IMR-90 (cell line): Measurements from ENCODE around the gene SLC26A1. TPM values are rescaled to one million over a fixed set of nuclear protein-coding genes. Genes with fewer than 3 reads are reported as not detected.

Experiments
- ATAC-seq: fragments of 200-7000 bp; cut with Tn5 transposase; 2 replicates; pipeline ENCODE4 v1.9.1; 2020; ENCODE audit warnings: low read depth, mild to moderate bottlenecking, moderate library complexity
- BruUV-seq: library from RNA; stranded (reverse); fragments of 400-500 nt; replicated peaks from 2 replicates; lab custom pipeline; 2021; lab: Mats Ljungman, UMichigan
- CTCF ChIA-PET: fragments of 300-600 bp; formaldehyde crosslinking; extraction: SDS; loops from one replicate; lab custom pipeline; 2021; ENCODE audit warnings: antibody characterized with exemption; lab: Yijun Ruan, JAX
- POLR2A ChIA-PET: fragments of 300-600 bp; sonication (Branson Sonifier 250); formaldehyde crosslinking; loops from one replicate; lab custom pipeline; 2022; ENCODE audit warnings: antibody characterized with exemption; ENCODE audit not compliant: unreplicated experiment; lab: Charles Lee
- DNase-seq: peaks from one replicate; pipeline ENCODE4 v3.0.0; 2013
- H2AFZ ChIP-seq: replicated peaks from 2 replicates; pipeline ENCODE3; 2013; ENCODE audit warnings: low read length, mild to moderate bottlenecking; ENCODE audit not compliant: poor library complexity
- H2AK5ac ChIP-seq: 2 replicates; pipeline ENCODE4 v1.6.1; 2013; ENCODE audit warnings: low read depth, low read length, inconsistent platforms
- H2AK9ac ChIP-seq: replicated peaks from 2 replicates; pipeline ENCODE3; 2013; ENCODE audit warnings: mild to moderate bottlenecking, low read depth, low read length, moderate library complexity; ENCODE audit not compliant: poor library complexity
- H2BK120ac ChIP-seq: 2 replicates; pipeline ENCODE4 v1.6.1; 2013; ENCODE audit warnings: low read depth, low read length, inconsistent platforms
- H2BK15ac ChIP-seq: 3 replicates; pipeline ENCODE4 v1.6.1; 2013; ENCODE audit warnings: low read depth, low read length, inconsistent platforms
- H2BK20ac ChIP-seq: 2 replicates; pipeline ENCODE4 v1.6.1; 2013; ENCODE audit warnings: low read depth, mild to moderate bottlenecking, inconsistent platforms, low read length, moderate library complexity
- H2BK5ac ChIP-seq: 2 replicates; pipeline ENCODE4 v1.6.1; 2013; ENCODE audit warnings: mild to moderate bottlenecking, low read depth, low read length, inconsistent platforms; ENCODE audit not compliant: poor library complexity, severe bottlenecking
- H3K14ac ChIP-seq: replicated peaks from 2 replicates; pipeline ENCODE4 v1.6.1; 2013; ENCODE audit warnings: low read depth, low read length, inconsistent platforms
- H3K18ac ChIP-seq: 2 replicates; pipeline ENCODE4 v1.6.1; 2013; ENCODE audit warnings: low read depth, low read length, control low read depth
- H3K23ac ChIP-seq: 2 replicates; pipeline ENCODE4 v1.6.1; 2013; ENCODE audit warnings: low read depth, low read length, inconsistent platforms
- H3K27ac ChIP-seq: 2 replicates; pipeline ENCODE4 v1.5.1; 2013; ENCODE audit warnings: mild to moderate bottlenecking, control low read depth, low read length; ENCODE audit not compliant: insufficient read depth
- H3K27me3 ChIP-seq: 2 replicates; pipeline ENCODE4 v1.6.1; 2013; ENCODE audit warnings: low read length; ENCODE audit not compliant: control insufficient read depth, insufficient read depth
- H3K36me3 ChIP-seq: 2 replicates; pipeline ENCODE4 v1.6.1; 2013; ENCODE audit warnings: low read length, mixed read lengths; ENCODE audit not compliant: control insufficient read depth, insufficient read depth
- H3K4ac ChIP-seq: 2 replicates; pipeline ENCODE4 v1.6.1; 2013; ENCODE audit warnings: low read depth, low read length, inconsistent platforms
- H3K4me1 ChIP-seq: 2 replicates; pipeline ENCODE4 v1.6.1; 2013; ENCODE audit warnings: low read length, mixed read lengths; ENCODE audit not compliant: control insufficient read depth, insufficient read depth
- H3K4me2 ChIP-seq: 2 replicates; pipeline ENCODE4 v1.6.1; 2013; ENCODE audit warnings: low read depth, mild to moderate bottlenecking, control low read depth, low read length, moderate library complexity
- H3K4me3 ChIP-seq: 2 replicates; pipeline ENCODE4 v1.5.1; 2013; ENCODE audit warnings: low read depth, mild to moderate bottlenecking, control low read depth, low read length, moderate library complexity; ENCODE audit not compliant: insufficient read depth
- H3K56ac ChIP-seq: 2 replicates; pipeline ENCODE4 v1.6.1; 2013; ENCODE audit warnings: low read length, inconsistent platforms; ENCODE audit not compliant: insufficient read depth; ENCODE audit errors: extremely low read depth
- H3K79me1 ChIP-seq, 2 experiments: 2 replicates each; pipeline ENCODE4 v1.6.1; 2013; ENCODE audit warnings: low read length in 2 of 2, inconsistent platforms in 1 of 2, low read depth in 1 of 2
- H3K9ac ChIP-seq: 2 replicates; pipeline ENCODE4 v1.6.1; 2013; ENCODE audit warnings: low read depth, low read length, control low read depth
- H3K9me1 ChIP-seq: 2 replicates; pipeline ENCODE4 v1.6.1; 2013; ENCODE audit warnings: low read length, inconsistent platforms; ENCODE audit not compliant: insufficient read depth
- H3K9me3 ChIP-seq: 2 replicates; pipeline ENCODE4 v1.6.1; 2013; ENCODE audit warnings: low read length; ENCODE audit not compliant: control insufficient read depth, insufficient read depth
- H4K20me1 ChIP-seq: 2 replicates; pipeline ENCODE4 v1.6.1; 2013; ENCODE audit warnings: low read length, inconsistent platforms; ENCODE audit not compliant: insufficient read depth
- H4K5ac ChIP-seq: 2 replicates; pipeline ENCODE4 v1.6.1; 2013; ENCODE audit warnings: mild to moderate bottlenecking, low read depth, low read length, control low read depth
- H4K8ac ChIP-seq, 2 experiments: 2 replicates each; pipeline ENCODE4 v1.6.1; 2013; ENCODE audit warnings: low read depth in 2 of 2, low read length in 2 of 2, control low read depth in 1 of 2, inconsistent platforms in 1 of 2
- H4K91ac ChIP-seq: 2 replicates; pipeline ENCODE4 v1.6.1; 2013; ENCODE audit warnings: low read depth, low read length, inconsistent platforms; ENCODE audit not compliant: insufficient read depth
- BHLHE40 ChIP-seq: fragments of 150-350 bp; IDR thresholded peaks from 2 replicates; pipeline ENCODE4 v1.6.1; 2016; ENCODE audit warnings: mild to moderate bottlenecking, low read depth, low read length
- CEBPB ChIP-seq: IDR thresholded peaks from 2 replicates; pipeline ENCODE4 v1.6.1; 2012; ENCODE audit warnings: low read depth, low read length, improper control_type of control experiment
- ELK1 ChIP-seq: fragments of 150-350 bp; IDR thresholded peaks from 2 replicates; pipeline ENCODE4 v1.6.1; 2016; ENCODE audit warnings: low read depth, mild to moderate bottlenecking, low read length, moderate library complexity, borderline replicate concordance
- FOS ChIP-seq: fragments of 150-350 bp; IDR thresholded peaks from 2 replicates; pipeline ENCODE4 v1.6.1; 2016; ENCODE audit warnings: low read depth, low read length
- MAFK ChIP-seq: IDR thresholded peaks from 2 replicates; pipeline ENCODE4 v1.6.1; 2012; ENCODE audit warnings: low read depth, low read length, improper control_type of control experiment
- MXI1 ChIP-seq: IDR thresholded peaks from 2 replicates; pipeline ENCODE4 v1.6.1; 2012; ENCODE audit warnings: low read depth, mild to moderate bottlenecking, low read length, moderate library complexity, borderline replicate concordance
- POLR2A ChIP-seq: IDR thresholded peaks from 2 replicates; pipeline ENCODE4 v1.6.1; 2012; ENCODE audit warnings: mild to moderate bottlenecking, low read depth, low read length
- SMC3 ChIP-seq: fragments of 150-350 bp; IDR thresholded peaks from 2 replicates; pipeline ENCODE4 v1.6.1; 2016; ENCODE audit warnings: low read depth, mild to moderate bottlenecking, antibody characterized with exemption, low read length, moderate library complexity
- WGBS, 2 experiments: methylation state at CpG; one replicate each; pipeline versions ENCODE4 v1.1.5 to v1.1.7; 2013; ENCODE audit warnings: missing lambda C conversion rate in 2 of 2; ENCODE audit not compliant: insufficient read length in 1 of 2; ENCODE audit errors: extremely low coverage in 2 of 2; 5-methylcytosine and 5-hydroxymethylcytosine counted together
- dilution Hi-C: fragments of 300-500 bp; cut with HindIII; formaldehyde crosslinking; loops from one replicate; pipeline ENCODE4 v1.14.3; 2018; ENCODE audit warnings: low sequenced_read_pairs; ENCODE audit not compliant: unreplicated experiment
- in situ Hi-C: fragments of 300-500 bp; cut with MboI; formaldehyde crosslinking; loops from 3 replicates; pipeline ENCODE4 v1.14.3; 2019; ENCODE audit warnings: low sequenced_read_pairs, inconsistent platforms, mixed read lengths
- intact Hi-C: fragments of 100-400 bp; cut with micrococcal nuclease; formaldehyde crosslinking; loops from 2 replicates; pipeline ENCODE4 v1.10.0; 2022
- polyA plus RNA-seq, 3 experiments: library from polyadenylated mRNA; depleted of rRNA; stranded (reverse); fragments of >200 nt; gene quantifications; 2 replicates each; pipeline ENCODE4 v1.2.3, GENCODE V29; 2012; ENCODE audit warnings: low replicate concordance in 1 of 3
- total RNA-seq: library from RNA; depleted of rRNA; stranded (reverse); fragments of >200 nt; gene quantifications from 2 replicates; pipeline ENCODE4 v1.2.3, GENCODE V29; 2012
- TF ChIP-seq, protein P1 (sequence below): conservative IDR thresholded peaks from 2 replicates; pipeline ENCODE4 v1.5.1; 2012; ENCODE audit warnings: mild to moderate bottlenecking, low read depth, low read length, improper control_type of control experiment

SLC26A1 gene
- total and polyA plus RNA-seq, 2 of the 4 experiments (the other 2 are of a cell fraction) = 0.09 TPM; not detected in 1

GRCh38 chr4:948936-949300 is 44.3 kb downstream of the SLC26A1 start:
- Histone ChIP-seq H3K4me1 (peaks cover 6% of the 10 kb centered on the region; the same call in 1 of the 2 replicates), H3K4me2 (no peak overlapping the region), H4K5ac (no peak overlapping the region), H2AK9ac (no peak overlapping the region), H2BK120ac (no peak overlapping the region), H3K18ac (no peak overlapping the region), H4K91ac (no peak overlapping the region), H2BK5ac (no peak overlapping the region), H3K4ac (no peak overlapping the region), H2AK5ac (no peak overlapping the region), H3K56ac (no peak overlapping the region), H2AFZ (no peak overlapping the region), H3K14ac (no peak overlapping the region), H3K36me3 (peaks cover 7% of the 10 kb centered on the region), H2BK15ac (no peak overlapping the region), H4K8ac (no peak overlapping the region), H4K20me1 (peaks cover 20% of the 10 kb centered on the region), H3K27ac (no peak overlapping the region), H3K4me3 (no peak overlapping the region), H3K27me3 (no peaks in the 10 kb centered on the region), H3K23ac (no peak overlapping the region), H2BK20ac (no peak overlapping the region), H3K79me1 (0 out of 4 replicates have a peak, but pooled peaks cover 0 to 8% of the 10 kb centered on the region in 2 experiments), H3K9me3 (no peaks in the 10 kb centered on the region), H3K9me1 (0 out of 2 replicates have a peak, but pooled peaks cover 3% of the 10 kb centered on the region), H3K9ac (no peak overlapping the region)
- intact Hi-C loops (no loop called here), in situ Hi-C loops (no loop called here), dilution Hi-C loops (no loop called here)
- BruUV-seq = no TSS peak
- CTCF ChIA-PET = no interaction called here
- 85% methylated on average over 11 of the region's 13 CpGs; no CpG with 5 or more reads in 1 of the 2 experiments for WGBS, 2 experiments
- POLR2A ChIA-PET = no interaction called here
- DNase-seq (no peak), ATAC-seq (no peak)
- TF ChIP-seq SMC3 = no peak
- TF ChIP-seq MAFK = no peak
- TF ChIP-seq FOS = no peak
- no peak for TF ChIP-seq MXI1
- TF ChIP-seq CEBPB = no peak
- TF ChIP-seq ELK1 = no peak
- TF ChIP-seq, protein P1, sequence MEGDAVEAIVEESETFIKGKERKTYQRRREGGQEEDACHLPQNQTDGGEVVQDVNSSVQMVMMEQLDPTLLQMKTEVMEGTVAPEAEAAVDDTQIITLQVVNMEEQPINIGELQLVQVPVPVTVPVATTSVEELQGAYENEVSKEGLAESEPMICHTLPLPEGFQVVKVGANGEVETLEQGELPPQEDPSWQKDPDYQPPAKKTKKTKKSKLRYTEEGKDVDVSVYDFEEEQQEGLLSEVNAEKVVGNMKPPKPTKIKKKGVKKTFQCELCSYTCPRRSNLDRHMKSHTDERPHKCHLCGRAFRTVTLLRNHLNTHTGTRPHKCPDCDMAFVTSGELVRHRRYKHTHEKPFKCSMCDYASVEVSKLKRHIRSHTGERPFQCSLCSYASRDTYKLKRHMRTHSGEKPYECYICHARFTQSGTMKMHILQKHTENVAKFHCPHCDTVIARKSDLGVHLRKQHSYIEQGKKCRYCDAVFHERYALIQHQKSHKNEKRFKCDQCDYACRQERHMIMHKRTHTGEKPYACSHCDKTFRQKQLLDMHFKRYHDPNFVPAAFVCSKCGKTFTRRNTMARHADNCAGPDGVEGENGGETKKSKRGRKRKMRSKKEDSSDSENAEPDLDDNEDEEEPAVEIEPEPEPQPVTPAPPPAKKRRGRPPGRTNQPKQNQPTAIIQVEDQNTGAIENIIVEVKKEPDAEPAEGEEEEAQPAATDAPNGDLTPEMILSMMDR = no peak
- TF ChIP-seq BHLHE40 = no peak
- no peak for TF ChIP-seq POLR2A
